SK-N-SH treated with all-trans-retinoic acid at 6 μM for 48 hours (cell line): ENCODE data around the gene ADGRV1.

Experiments
- ATAC-seq: fragments of 200-7000 bp; cut with Tn5 transposase; 3 replicates; pipeline ENCODE4 v1.9.1; 2020; ENCODE audit warnings: mild to moderate bottlenecking, moderate library complexity
- ARNTL ChIP-seq: fragments of 450-650 bp; formaldehyde crosslinking; IDR thresholded peaks from 2 replicates; pipeline ENCODE4 v1.5.0; 2020; ENCODE audit warnings: low read depth, mild to moderate bottlenecking, moderate library complexity, borderline replicate concordance
- BACH2 ChIP-seq: fragments of 250-450 bp; sonication (Bioruptor Pico); IDR thresholded peaks from 2 replicates; pipeline ENCODE4 v1.9.0; 2021; ENCODE audit warnings: mild to moderate bottlenecking, borderline replicate concordance
- CREB5 ChIP-seq: fragments of 250-450 bp; sonication (Bioruptor Pico); IDR thresholded peaks from 2 replicates; pipeline ENCODE4 v1.5.1; 2020; ENCODE audit warnings: low read depth, mild to moderate bottlenecking, moderate library complexity
- CSDC2 ChIP-seq: fragments of 250-450 bp; sonication (Bioruptor Pico); IDR thresholded peaks from 2 replicates; pipeline ENCODE4 v1.5.0; 2020; ENCODE audit warnings: mild to moderate bottlenecking, moderate library complexity
- CSRNP3 ChIP-seq: fragments of 250-450 bp; sonication (Bioruptor Pico); IDR thresholded peaks from 2 replicates; pipeline ENCODE4 v1.5.1; 2021; ENCODE audit warnings: mild to moderate bottlenecking, moderate library complexity
- ESRRG ChIP-seq: fragments of 250-450 bp; sonication (Bioruptor Pico); IDR thresholded peaks from 2 replicates; pipeline ENCODE4 v1.6.1; 2021; ENCODE audit warnings: mild to moderate bottlenecking
- GLIS3 ChIP-seq: fragments of 250-450 bp; sonication (Bioruptor Pico); IDR thresholded peaks from 2 replicates; pipeline ENCODE4 v1.5.0; 2020; ENCODE audit warnings: mild to moderate bottlenecking, moderate library complexity
- OSR1 ChIP-seq: fragments of 250-450 bp; sonication (Bioruptor Pico); IDR thresholded peaks from 2 replicates; pipeline ENCODE4 v1.8.0; 2022; ENCODE audit warnings: moderate library complexity, mild to moderate bottlenecking, inconsistent platforms
- PATZ1 ChIP-seq: fragments of 250-450 bp; sonication (Bioruptor Pico); IDR thresholded peaks from 2 replicates; pipeline ENCODE4 v1.8.0; 2020; ENCODE audit warnings: mild to moderate bottlenecking, moderate library complexity, borderline replicate concordance
- POU6F1 ChIP-seq: fragments of 250-450 bp; sonication (Bioruptor Pico); IDR thresholded peaks from 2 replicates; pipeline ENCODE4 v1.8.0; 2021; ENCODE audit warnings: low read depth, mild to moderate bottlenecking, moderate library complexity, borderline replicate concordance
- PPARA ChIP-seq: fragments of 250-450 bp; sonication (Bioruptor Pico); IDR thresholded peaks from 2 replicates; pipeline ENCODE4 v1.5.0; 2020; ENCODE audit warnings: mild to moderate bottlenecking, borderline replicate concordance
- RARB ChIP-seq: fragments of 250-450 bp; sonication (Bioruptor Pico); IDR thresholded peaks from 2 replicates; pipeline ENCODE4 v1.8.0; 2021; ENCODE audit warnings: mild to moderate bottlenecking, moderate library complexity
- SNAI2 ChIP-seq: fragments of 250-450 bp; sonication (Bioruptor Pico); IDR thresholded peaks from 2 replicates; pipeline ENCODE4 v1.5.0; 2020; ENCODE audit warnings: mild to moderate bottlenecking, moderate library complexity
- TCF4 ChIP-seq: fragments of 250-450 bp; sonication (Bioruptor Pico); IDR thresholded peaks from 2 replicates; pipeline ENCODE4 v1.8.0; 2021; ENCODE audit warnings: mild to moderate bottlenecking, moderate library complexity, borderline replicate concordance
- TOX ChIP-seq: fragments of 250-450 bp; sonication (Bioruptor Pico); IDR thresholded peaks from 2 replicates; pipeline ENCODE4 v1.8.0; 2021; ENCODE audit warnings: mild to moderate bottlenecking, moderate library complexity, borderline replicate concordance
- TSHZ2 ChIP-seq: fragments of 250-450 bp; sonication (Bioruptor Pico); IDR thresholded peaks from 2 replicates; pipeline ENCODE4 v1.5.0; 2020; ENCODE audit warnings: mild to moderate bottlenecking, moderate library complexity
- ZFP3 ChIP-seq: fragments of 250-450 bp; sonication (Bioruptor Pico); IDR thresholded peaks from 2 replicates; pipeline ENCODE4 v1.5.0; 2020; ENCODE audit warnings: mild to moderate bottlenecking, moderate library complexity
- ZFP30 ChIP-seq: fragments of 450-650 bp; formaldehyde crosslinking; IDR thresholded peaks from 2 replicates; pipeline ENCODE4 v1.5.0; 2022; ENCODE audit warnings: mild to moderate bottlenecking, moderate library complexity
- ZNF70 ChIP-seq: fragments of 450-650 bp; formaldehyde crosslinking; IDR thresholded peaks from 2 replicates; pipeline ENCODE4 v1.5.0; 2020; ENCODE audit warnings: mild to moderate bottlenecking, moderate library complexity
- ZNF8 ChIP-seq: fragments of 450-650 bp; formaldehyde crosslinking; IDR thresholded peaks from 2 replicates; pipeline ENCODE4 v1.5.0; 2020; ENCODE audit warnings: mild to moderate bottlenecking, moderate library complexity

ADGRV1 gene

GRCh38 chr5:90601468-90601867 is 42.9 kb downstream of the ADGRV1 start (continued):
- TF ChIP-seq ZFP30 (CRISPR knock-in tag) = no peak
- no peak for TF ChIP-seq RARB
- no peak for TF ChIP-seq TCF4 (CRISPR knock-in tag)
- TF ChIP-seq, all 23 proteins: peak for 0

- no peak for TF ChIP-seq ZNF8 (CRISPR knock-in tag)
- no peak for TF ChIP-seq TCF4 (CRISPR knock-in tag)
- no peak for TF ChIP-seq ZNF70
- TF ChIP-seq CREB5 = no peak
- TF ChIP-seq POU6F1 (CRISPR knock-in tag) = no peak
- no peak for TF ChIP-seq TOX (CRISPR knock-in tag)
- no peak for TF ChIP-seq CSRNP3
- TF ChIP-seq ZFP3 = no peak
- TF ChIP-seq OSR1 (CRISPR knock-in tag) = no peak
- no peak for ATAC-seq
Observed at GRCh38 chr5:90602681-90603080, 44.1 kb downstream of the ADGRV1 start.

- TF ChIP-seq PATZ1 (CRISPR knock-in tag) (no peak), RARB (no peak), GLIS3 (CRISPR knock-in tag) (no peak), BACH2 (CRISPR knock-in tag) (no peak), ZFP3 (no peak), CREB5 (no peak), TCF4 (CRISPR knock-in tag) (no peak), POU6F1 (CRISPR knock-in tag) (no peak), ZFP30 (CRISPR knock-in tag) (no peak), ARNTL (CRISPR knock-in tag) (no peak), ZNF8 (CRISPR knock-in tag) (no peak), ZNF70 (no peak), PPARA (CRISPR knock-in tag) (no peak), ESRRG (CRISPR knock-in tag) (no peak)
- TF ChIP-seq, all 23 proteins: peak for 0
- ATAC-seq = no peak
Observed at GRCh38 chr5:90606539-90606938, 47.9 kb downstream of the ADGRV1 start.

- ATAC-seq = no peak
- TF ChIP-seq CREB5 (no peak), CSDC2 (CRISPR knock-in tag) (no peak), ZNF8 (CRISPR knock-in tag) (no peak), TSHZ2 (CRISPR knock-in tag) (no peak), GLIS3 (CRISPR knock-in tag) (no peak), TOX (CRISPR knock-in tag) (no peak), POU6F1 (CRISPR knock-in tag) (no peak), SNAI2 (CRISPR knock-in tag) (no peak), PPARA (CRISPR knock-in tag) (no peak), RARB (no peak), ZFP3 (no peak)
Observed at GRCh38 chr5:90612919-90613318, 54.3 kb downstream of the ADGRV1 start.
